ENCODE data around the gene ACAT2. TPM values are rescaled to one million over a fixed set of nuclear protein-coding genes. Genes with fewer than 3 reads are reported as not detected.

Gene ACAT2
- total RNA-seq, 1 donor from 2014 or later = 92.5 TPM

GRCh38 chr6:159801935-159802334 lies 40.1 kb downstream of the ACAT2 start:
- H3K9ac ChIP-seq = no peak overlapping the region
- H3K9me3 ChIP-seq (ENCODE audit: low read depth) = no peaks in the 10 kb centered on the region
- H3F3A ChIP-seq (ENCODE audit: low read depth) = no peaks in the 10 kb centered on the region
- no peaks in the 10 kb centered on the region for H3K36me3 ChIP-seq
- Mint-ChIP-seq H3K4me1 (no peaks in the 10 kb centered on the region), H3K36me3 (peaks cover 14% of the 10 kb centered on the region), H3K27me3 (ENCODE audit: insufficient read depth, low read depth) (peaks cover 3% of the 10 kb centered on the region), H3K9me3 (no peaks in the 10 kb centered on the region), H3K4me3 (no peak overlapping the region), H3K27ac (no peak overlapping the region)
- no peaks in the 10 kb centered on the region for H4K20me1 ChIP-seq (ENCODE audit: low read depth)
- no peaks in the 10 kb centered on the region for H3K4me1 ChIP-seq
- no peaks in the 10 kb centered on the region for H3K27me3 ChIP-seq
- H2AFZ ChIP-seq (replicated peaks) = no peak overlapping the region
- DNase-seq (ENCODE audit: low spot score) = no peak
- no peaks in the 10 kb centered on the region for H3K79me2 ChIP-seq (ENCODE audit: low read depth)
- no peak overlapping the region for H3K4me3 ChIP-seq
- H3K4me2 ChIP-seq = no peak overlapping the region
- TF ChIP-seq EZH2phosphoT487 (IDR thresholded peaks at IDR 0.05) = no peak
- TF ChIP-seq EZH2 (IDR thresholded peaks at IDR 0.05) = no peak
- no peak for TF ChIP-seq CTCF (IDR thresholded peaks at IDR 0.05)
- no peak overlapping the region for H3K27ac ChIP-seq

DNA sequence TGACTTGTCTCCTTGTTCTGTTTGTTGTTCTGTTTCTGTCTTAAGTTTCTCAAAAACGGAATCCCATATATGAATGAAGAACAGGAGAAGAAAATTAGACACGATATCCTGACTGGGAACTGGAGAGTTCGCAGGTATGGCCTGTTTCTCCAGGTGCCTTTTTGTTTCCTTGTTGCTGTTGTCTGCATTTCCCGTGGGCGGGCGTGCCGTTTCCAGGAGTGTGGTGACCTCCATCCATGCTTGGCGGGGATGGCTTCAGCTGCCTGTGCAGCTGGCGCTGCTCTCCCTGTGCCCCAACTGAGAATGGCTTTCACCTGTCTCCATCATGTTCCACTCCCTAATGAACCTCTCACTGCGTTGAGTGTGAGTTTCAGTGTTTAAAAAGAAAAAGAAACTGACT lies 42.7 kb downstream of the ACAT2 start:
- H3K27me3 ChIP-seq = no peaks in the 10 kb centered on the region
- no peak overlapping the region for H3K4me3 ChIP-seq
- H3K4me3 Mint-ChIP-seq = no peak overlapping the region
- H3F3A ChIP-seq (ENCODE audit: low read depth) = no peaks in the 10 kb centered on the region
- H3K79me2 ChIP-seq (ENCODE audit: low read depth) = no peaks in the 10 kb centered on the region
- H4K20me1 ChIP-seq (ENCODE audit: low read depth) = no peaks in the 10 kb centered on the region
- peaks cover 6% of the 10 kb centered on the region for H3K27me3 Mint-ChIP-seq (ENCODE audit: insufficient read depth, low read depth)
- no peaks in the 10 kb centered on the region for H3K36me3 ChIP-seq
- no peak overlapping the region for H3K9ac ChIP-seq
- TF ChIP-seq EZH2 (IDR thresholded peaks at IDR 0.05) (no peak), CTCF (IDR thresholded peaks at IDR 0.05) (no peak), EZH2phosphoT487 (IDR thresholded peaks at IDR 0.05) (no peak)
- no peaks in the 10 kb centered on the region for H3K9me3 Mint-ChIP-seq
- H2AFZ ChIP-seq (replicated peaks) = no peak overlapping the region
- H3K9me3 ChIP-seq (ENCODE audit: low read depth) = no peaks in the 10 kb centered on the region
- H3K4me1 Mint-ChIP-seq = no peaks in the 10 kb centered on the region
- no peak overlapping the region for H3K27ac Mint-ChIP-seq
- no peak for DNase-seq (ENCODE audit: low spot score)
- no peaks in the 10 kb centered on the region for H3K36me3 Mint-ChIP-seq
- H3K4me1 ChIP-seq = peaks cover 6% of the 10 kb centered on the region
- H3K4me2 ChIP-seq = no peak overlapping the region
- H3K27ac ChIP-seq = no peak overlapping the region

GRCh38 chr6:159805440-159806020 lies 43.7 kb downstream of the ACAT2 start:
- Histone ChIP-seq H3K79me2 (ENCODE audit: low read depth) (no peaks in the 10 kb centered on the region), H3K36me3 (no peaks in the 10 kb centered on the region), H3F3A (ENCODE audit: low read depth) (no peaks in the 10 kb centered on the region), H3K4me3 (no peak overlapping the region), H3K27me3 (no peaks in the 10 kb centered on the region), H3K9me3 (ENCODE audit: low read depth) (no peaks in the 10 kb centered on the region), H3K4me2 (no peak overlapping the region), H3K4me1 (peaks cover 6% of the 10 kb centered on the region), H3K9ac (no peak overlapping the region), H3K27ac (no peak overlapping the region), H4K20me1 (ENCODE audit: low read depth) (no peaks in the 10 kb centered on the region), H2AFZ (replicated peaks) (no peak overlapping the region)
- TF ChIP-seq CTCF (IDR thresholded peaks at IDR 0.05) (no peak), EZH2 (IDR thresholded peaks at IDR 0.05) (no peak), EZH2phosphoT487 (IDR thresholded peaks at IDR 0.05) (no peak)
- Mint-ChIP-seq H3K36me3 (no peaks in the 10 kb centered on the region), H3K4me3 (no peak overlapping the region), H3K9me3 (no peaks in the 10 kb centered on the region), H3K27me3 (ENCODE audit: insufficient read depth, low read depth) (peaks cover 5% of the 10 kb centered on the region), H3K4me1 (peaks cover 2% of the 10 kb centered on the region), H3K27ac (no peak overlapping the region)
- DNase-seq (ENCODE audit: low spot score) = no peak
